SK-N-SH (cell line): ENCODE results near the gene KLHL2.

Experiments
- ELF1 ChIP-seq: IDR thresholded peaks from 2 replicates; pipeline ENCODE4 v1.4.0; 2012
- EP300 ChIP-seq, 2 experiments: IDR thresholded peaks; 2 replicates each; pipeline versions ENCODE4 v1.4.0 to v1.6.1; 2012; ENCODE audit warnings: borderline replicate concordance in 1 of 2, low read depth in 1 of 2, low read length in 1 of 2
- MEF2A ChIP-seq: IDR thresholded peaks from 2 replicates; pipeline ENCODE4 v1.4.0; 2012; ENCODE audit warnings: low read depth, borderline replicate concordance
- MXI1 ChIP-seq: IDR thresholded peaks from 2 replicates; pipeline ENCODE4 v1.6.1; 2012; ENCODE audit warnings: mild to moderate bottlenecking, low read depth, low read length, improper control_type of control experiment
- NRF1 ChIP-seq: IDR thresholded peaks from 2 replicates; pipeline ENCODE4 v1.6.1; 2012; ENCODE audit warnings: low read depth, mild to moderate bottlenecking, low read length
- RAD21 ChIP-seq: IDR thresholded peaks from 2 replicates; pipeline ENCODE4 v1.6.1; 2012; ENCODE audit warnings: mild to moderate bottlenecking, low read length
- RXRA ChIP-seq: IDR thresholded peaks from 2 replicates; pipeline ENCODE4 v1.4.0; 2012; ENCODE audit warnings: low read depth, mild to moderate bottlenecking, borderline replicate concordance
- YY1 ChIP-seq: IDR thresholded peaks from 2 replicates; pipeline ENCODE4 v1.4.0; 2012; ENCODE audit warnings: low read depth, mild to moderate bottlenecking
- TF ChIP-seq, protein P1 (sequence below): fragments of 200-600 bp; sonication (generic); IDR thresholded peaks from 2 replicates; pipeline ENCODE4 v1.6.1; 2017; ENCODE audit warnings: antibody characterized with exemption, mild to moderate bottlenecking, moderate library complexity

DNA sequence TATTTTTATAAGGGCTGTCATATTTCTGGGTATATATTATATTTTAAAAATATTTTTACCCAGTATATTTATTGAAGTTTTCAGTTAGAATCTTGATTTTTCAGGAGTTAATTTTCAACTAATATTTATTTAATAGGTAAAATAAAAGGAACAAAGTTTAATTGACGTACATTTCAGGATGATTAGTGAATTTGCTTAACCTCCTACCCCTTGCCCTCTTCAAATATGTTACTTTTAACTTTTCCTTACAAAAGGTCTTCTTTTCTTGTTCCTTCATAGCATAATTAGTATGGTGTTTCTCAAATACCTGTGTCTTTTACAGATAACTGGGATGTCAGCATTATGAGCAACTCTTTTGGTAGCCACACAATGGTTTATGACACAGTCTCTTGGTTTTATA lies 95.3 kb downstream of the KLHL2 start:
- TF ChIP-seq, protein P1, sequence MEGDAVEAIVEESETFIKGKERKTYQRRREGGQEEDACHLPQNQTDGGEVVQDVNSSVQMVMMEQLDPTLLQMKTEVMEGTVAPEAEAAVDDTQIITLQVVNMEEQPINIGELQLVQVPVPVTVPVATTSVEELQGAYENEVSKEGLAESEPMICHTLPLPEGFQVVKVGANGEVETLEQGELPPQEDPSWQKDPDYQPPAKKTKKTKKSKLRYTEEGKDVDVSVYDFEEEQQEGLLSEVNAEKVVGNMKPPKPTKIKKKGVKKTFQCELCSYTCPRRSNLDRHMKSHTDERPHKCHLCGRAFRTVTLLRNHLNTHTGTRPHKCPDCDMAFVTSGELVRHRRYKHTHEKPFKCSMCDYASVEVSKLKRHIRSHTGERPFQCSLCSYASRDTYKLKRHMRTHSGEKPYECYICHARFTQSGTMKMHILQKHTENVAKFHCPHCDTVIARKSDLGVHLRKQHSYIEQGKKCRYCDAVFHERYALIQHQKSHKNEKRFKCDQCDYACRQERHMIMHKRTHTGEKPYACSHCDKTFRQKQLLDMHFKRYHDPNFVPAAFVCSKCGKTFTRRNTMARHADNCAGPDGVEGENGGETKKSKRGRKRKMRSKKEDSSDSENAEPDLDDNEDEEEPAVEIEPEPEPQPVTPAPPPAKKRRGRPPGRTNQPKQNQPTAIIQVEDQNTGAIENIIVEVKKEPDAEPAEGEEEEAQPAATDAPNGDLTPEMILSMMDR, result no peak
- TF ChIP-seq EP300 (IDR thresholded peaks at IDR 0.05; ENCODE audit: borderline replicate concordance in 1 of 2, low read depth in 1 of 2, low read length in 1 of 2) (no peak), MEF2A (no peak), RAD21 (no peak), YY1 (no peak), MXI1 (no peak), RXRA (no peak), NRF1 (no peak), ELF1 (no peak)
